ENCODE measurements around the gene STMN3. TPM values are rescaled to one million over a fixed set of nuclear protein-coding genes. Genes with fewer than 3 reads are reported as not detected.
A peak's percentile ranks its signal among the peaks of the same experiment; 100 is the strongest.

Gene STMN3
- total and polyA plus RNA-seq, 10 of the 15 experiments (the other 5 are each of a cell fraction or from before 2014, with no cell fraction given), result 0.09 to 3.6 (median 1.4) TPM; not detected in 1

DNA sequence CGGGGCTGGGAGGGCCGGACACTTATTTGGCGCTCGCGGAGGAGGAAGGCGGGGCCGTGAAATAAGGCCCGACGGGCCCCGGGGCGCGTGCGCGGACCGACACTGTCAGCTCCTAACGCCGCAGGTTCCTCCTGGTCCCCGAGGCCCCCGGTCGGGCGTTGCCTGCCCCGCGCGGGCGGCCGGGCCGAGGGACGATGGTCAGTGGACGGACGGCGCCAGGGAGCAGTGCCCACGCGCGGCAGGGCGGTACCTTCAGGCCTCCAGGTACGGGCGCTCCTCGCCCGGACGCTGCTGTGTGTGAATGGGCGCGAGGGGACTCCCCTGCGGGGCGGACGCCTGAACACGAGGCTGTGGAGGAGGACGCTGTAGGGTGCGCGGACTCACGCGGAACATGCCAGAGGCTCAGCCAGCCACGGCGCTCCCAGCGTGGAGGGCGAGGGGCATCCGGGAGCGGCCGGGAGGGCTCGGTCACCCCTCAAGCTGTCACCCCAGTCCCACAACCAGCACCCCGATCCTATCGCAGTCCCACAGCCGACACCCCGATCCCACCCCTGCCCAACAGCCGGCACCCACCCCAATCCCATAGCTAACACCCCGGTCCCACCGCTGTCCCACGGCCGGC, 26.0 kb downstream of the STMN3 start:
- in situ Hi-C loops (cut with MboI), result no loop called here
- POLR2A ChIA-PET, result interaction anchor here (0.6 to 1.9 kb wide), 9 partner anchors 9 to 1287 kb away, joined by 3 to 17 read pairs (median 4); partner anchors contain the start of genes PTK6 and RTEL1
- TF ChIP-seq PAX5 (IDR thresholded peaks at IDR 0.05; ENCODE audit: borderline replicate concordance, low read depth, low read length), result 0 out of 2 replicates have a peak, but pooled peaks have one; percentile 17
- TF ChIP-seq, protein P1, sequence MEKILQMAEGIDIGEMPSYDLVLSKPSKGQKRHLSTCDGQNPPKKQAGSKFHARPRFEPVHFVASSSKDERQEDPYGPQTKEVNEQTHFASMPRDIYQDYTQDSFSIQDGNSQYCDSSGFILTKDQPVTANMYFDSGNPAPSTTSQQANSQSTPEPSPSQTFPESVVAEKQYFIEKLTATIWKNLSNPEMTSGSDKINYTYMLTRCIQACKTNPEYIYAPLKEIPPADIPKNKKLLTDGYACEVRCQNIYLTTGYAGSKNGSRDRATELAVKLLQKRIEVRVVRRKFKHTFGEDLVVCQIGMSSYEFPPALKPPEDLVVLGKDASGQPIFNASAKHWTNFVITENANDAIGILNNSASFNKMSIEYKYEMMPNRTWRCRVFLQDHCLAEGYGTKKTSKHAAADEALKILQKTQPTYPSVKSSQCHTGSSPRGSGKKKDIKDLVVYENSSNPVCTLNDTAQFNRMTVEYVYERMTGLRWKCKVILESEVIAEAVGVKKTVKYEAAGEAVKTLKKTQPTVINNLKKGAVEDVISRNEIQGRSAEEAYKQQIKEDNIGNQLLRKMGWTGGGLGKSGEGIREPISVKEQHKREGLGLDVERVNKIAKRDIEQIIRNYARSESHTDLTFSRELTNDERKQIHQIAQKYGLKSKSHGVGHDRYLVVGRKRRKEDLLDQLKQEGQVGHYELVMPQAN (conservative IDR thresholded peaks at IDR 0.05), result peak; percentile 86
- peak; percentile 84; the same call in 1 of the 2 replicates for TF ChIP-seq POLR2AphosphoS5 (IDR thresholded peaks at IDR 0.05; ENCODE audit: low read length)
- peak; percentile 53; the same call in 1 of the 2 replicates for TF ChIP-seq HCFC1 (IDR thresholded peaks at IDR 0.05; ENCODE audit: low read length)
- TF ChIP-seq RELA (IDR thresholded peaks at IDR 0.05; ENCODE audit: borderline replicate concordance, partially characterized antibody), result peak; percentile 60
- TF ChIP-seq SREBF2 (IDR thresholded peaks at IDR 0.05; ENCODE audit: low read length), result peak; percentile 86
- TF ChIP-seq HDGF (IDR thresholded peaks at IDR 0.05), result peak; percentile 52; the same call in 1 of the 2 replicates
- peak; percentile 39; the same call in 1 of the 2 replicates for TF ChIP-seq NR2F1 (conservative IDR thresholded peaks at IDR 0.05)
- TF ChIP-seq, protein P2, sequence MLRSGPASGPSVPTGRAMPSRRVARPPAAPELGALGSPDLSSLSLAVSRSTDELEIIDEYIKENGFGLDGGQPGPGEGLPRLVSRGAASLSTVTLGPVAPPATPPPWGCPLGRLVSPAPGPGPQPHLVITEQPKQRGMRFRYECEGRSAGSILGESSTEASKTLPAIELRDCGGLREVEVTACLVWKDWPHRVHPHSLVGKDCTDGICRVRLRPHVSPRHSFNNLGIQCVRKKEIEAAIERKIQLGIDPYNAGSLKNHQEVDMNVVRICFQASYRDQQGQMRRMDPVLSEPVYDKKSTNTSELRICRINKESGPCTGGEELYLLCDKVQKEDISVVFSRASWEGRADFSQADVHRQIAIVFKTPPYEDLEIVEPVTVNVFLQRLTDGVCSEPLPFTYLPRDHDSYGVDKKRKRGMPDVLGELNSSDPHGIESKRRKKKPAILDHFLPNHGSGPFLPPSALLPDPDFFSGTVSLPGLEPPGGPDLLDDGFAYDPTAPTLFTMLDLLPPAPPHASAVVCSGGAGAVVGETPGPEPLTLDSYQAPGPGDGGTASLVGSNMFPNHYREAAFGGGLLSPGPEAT (IDR thresholded peaks at IDR 0.05; ENCODE audit: low read depth), result peak; percentile 34; the same call in 1 of the 2 replicates
- TF ChIP-seq, protein P3, sequence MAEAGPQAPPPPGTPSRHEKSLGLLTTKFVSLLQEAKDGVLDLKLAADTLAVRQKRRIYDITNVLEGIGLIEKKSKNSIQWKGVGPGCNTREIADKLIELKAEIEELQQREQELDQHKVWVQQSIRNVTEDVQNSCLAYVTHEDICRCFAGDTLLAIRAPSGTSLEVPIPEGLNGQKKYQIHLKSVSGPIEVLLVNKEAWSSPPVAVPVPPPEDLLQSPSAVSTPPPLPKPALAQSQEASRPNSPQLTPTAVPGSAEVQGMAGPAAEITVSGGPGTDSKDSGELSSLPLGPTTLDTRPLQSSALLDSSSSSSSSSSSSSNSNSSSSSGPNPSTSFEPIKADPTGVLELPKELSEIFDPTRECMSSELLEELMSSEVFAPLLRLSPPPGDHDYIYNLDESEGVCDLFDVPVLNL (IDR thresholded peaks at IDR 0.05; ENCODE audit: low read depth, low read length), result no peak
- peak; percentile 35; the same call in 1 of the 2 replicates for TF ChIP-seq YY1 (IDR thresholded peaks at IDR 0.05; ENCODE audit: low read depth, low read length)
- TF ChIP-seq RUNX3 (IDR thresholded peaks at IDR 0.05; ENCODE audit: low read length), result 0 out of 2 replicates have a peak, but pooled peaks have one; percentile 24
- TF ChIP-seq DPF2 (IDR thresholded peaks at IDR 0.05), result peak; percentile 87
- peak; percentile 33; the same call in 1 of the 2 replicates for TF ChIP-seq SMARCA5 (IDR thresholded peaks at IDR 0.05)
- peak in 1 of 2 experiments; percentile 4; a peak in 2 of 3 replicates for TF ChIP-seq EGR1 (IDR thresholded peaks at IDR 0.05; ENCODE audit: borderline replicate concordance in 1 of 2, low read depth in 2 of 2, low read length in 2 of 2)
- TF ChIP-seq MYC (IDR thresholded peaks at IDR 0.05; ENCODE audit: insufficient read depth, insufficient read length, insufficient replicate concordance, low read length, severe bottlenecking), result peak; percentile 86
- no peak for TF ChIP-seq ZSCAN29 (IDR thresholded peaks at IDR 0.05)
- no peak for TF ChIP-seq BRCA1 (IDR thresholded peaks at IDR 0.05; ENCODE audit: low read depth, low read length)
- TF ChIP-seq MTA2 (IDR thresholded peaks at IDR 0.05; ENCODE audit: low read depth), result no peak
- peak; percentile 68; the same call in 1 of the 2 replicates for TF ChIP-seq PML (IDR thresholded peaks at IDR 0.05; ENCODE audit: low read length)

More for the DNA sequence above, 26.0 kb downstream of the STMN3 start:
- H4K20me1 ChIP-seq (ENCODE audit: control insufficient read depth, insufficient read depth), result no peaks in the 10 kb centered on the region
- CTCF ChIA-PET, result interaction anchor here (1.3 kb wide), 1 partner anchor 14 kb away, joined by 4 read pairs; no protein-coding TSS in a partner anchor
- H3K27ac ChIP-seq (ENCODE audit: control insufficient read depth, insufficient read depth), result peak overlapping the region; percentile 73
- no TSS peak for BruUV-seq (replicated peaks)
- WGBS (ENCODE audit: insufficient coverage, insufficient replicate concordance, low lambda C conversion rate, missing lambda C conversion rate), result 1% methylated on average over 41 of the region's 68 CpGs
- H3K4me1 ChIP-seq (ENCODE audit: control insufficient read depth, insufficient read depth, low read length), result peaks cover 8% of the 10 kb centered on the region
- H3K4me3 ChIP-seq, result peak overlapping the region; percentile 94
- H3K27me3 ChIP-seq (replicated peaks in 1 of 2; ENCODE audit: control insufficient read depth in 2 of 2, insufficient read depth in 2 of 2, low read length in 1 of 2), result no peaks in the 10 kb centered on the region
- intact Hi-C loops (cut with micrococcal nuclease; ENCODE audit: unreplicated experiment), result loop anchor here (1.0 to 5.0 kb wide), 2 partner anchors 73 to 90 kb away; partner anchors contain the start of genes FNDC11 and PTK6
- ATAC-seq, result peak; percentile 84
- H3K9ac ChIP-seq (ENCODE audit: control insufficient read depth, insufficient read depth, low read length), result peak overlapping the region; percentile 72
- peak overlapping the region; percentile 5; the same call in 1 of the 2 replicates for H3K4me2 ChIP-seq (ENCODE audit: control insufficient read depth, insufficient read depth)
- peaks cover 48% of the 10 kb centered on the region for H3K79me2 ChIP-seq (ENCODE audit: control insufficient read depth, insufficient read depth, low read length)
- peak; percentile 57 for DNase-seq (ENCODE audit: low read depth, low spot score)
- peak overlapping the region; percentile 62 for H2AFZ ChIP-seq (ENCODE audit: control insufficient read depth, low read depth, low read length)
- FAIRE-seq, result peak; percentile 62
- RAD21 ChIA-PET (ENCODE audit: unreplicated experiment), result interaction anchor here (0.6 to 1.7 kb wide), 6 partner anchors 11 to 269 kb away, joined by 3 to 33 read pairs (median 4); partner anchors contain the start of gene HELZ2
- SMC1A ChIA-PET (ENCODE audit: uncharacterized antibody, unreplicated experiment), result interaction anchor here (0.6 to 1.1 kb wide), 3 partner anchors 11 to 28 kb away, joined by 3 to 10 read pairs (median 4); no protein-coding TSS in a partner anchor
- H3K36me3 ChIP-seq (ENCODE audit: control insufficient read depth in 2 of 2, insufficient read depth in 2 of 2, low read length in 1 of 2), result no peaks in the 10 kb centered on the region
- H3K9me3 ChIP-seq (replicated peaks; ENCODE audit: control insufficient read depth, insufficient read depth, low read length), result no peaks in the 10 kb centered on the region
